LNCAP (cell line): ENCODE measurements around the gene SMYD3.

Experiments used
- TF ChIP-seq, protein P1 (sequence below): fragments of 450-650 bp; IDR thresholded peaks from 2 replicates; pipeline ENCODE4 v1.5.1; 2017; ENCODE audit warnings: mild to moderate bottlenecking

Gene SMYD3

DNA sequence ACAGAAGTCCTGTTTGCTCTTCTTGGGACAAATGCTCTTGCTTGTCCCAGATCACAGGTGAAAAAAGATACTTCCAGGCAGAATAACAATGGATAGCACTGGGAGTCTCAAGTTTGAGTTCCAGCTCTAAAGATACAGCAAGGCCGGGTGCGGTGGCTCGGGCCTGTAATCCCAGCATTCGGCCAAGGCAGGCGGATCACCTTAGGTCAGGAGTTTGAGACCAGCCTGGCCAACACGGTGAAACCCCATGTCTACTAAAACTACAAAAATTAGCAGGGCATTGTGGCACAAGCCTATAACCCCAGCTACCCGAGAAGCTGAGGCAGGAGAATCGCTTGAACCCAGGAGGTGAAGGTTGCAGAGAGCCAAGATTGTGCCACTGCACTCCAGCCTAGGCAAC lies 337.6 kb downstream of the SMYD3 start:
- TF ChIP-seq, protein P1, sequence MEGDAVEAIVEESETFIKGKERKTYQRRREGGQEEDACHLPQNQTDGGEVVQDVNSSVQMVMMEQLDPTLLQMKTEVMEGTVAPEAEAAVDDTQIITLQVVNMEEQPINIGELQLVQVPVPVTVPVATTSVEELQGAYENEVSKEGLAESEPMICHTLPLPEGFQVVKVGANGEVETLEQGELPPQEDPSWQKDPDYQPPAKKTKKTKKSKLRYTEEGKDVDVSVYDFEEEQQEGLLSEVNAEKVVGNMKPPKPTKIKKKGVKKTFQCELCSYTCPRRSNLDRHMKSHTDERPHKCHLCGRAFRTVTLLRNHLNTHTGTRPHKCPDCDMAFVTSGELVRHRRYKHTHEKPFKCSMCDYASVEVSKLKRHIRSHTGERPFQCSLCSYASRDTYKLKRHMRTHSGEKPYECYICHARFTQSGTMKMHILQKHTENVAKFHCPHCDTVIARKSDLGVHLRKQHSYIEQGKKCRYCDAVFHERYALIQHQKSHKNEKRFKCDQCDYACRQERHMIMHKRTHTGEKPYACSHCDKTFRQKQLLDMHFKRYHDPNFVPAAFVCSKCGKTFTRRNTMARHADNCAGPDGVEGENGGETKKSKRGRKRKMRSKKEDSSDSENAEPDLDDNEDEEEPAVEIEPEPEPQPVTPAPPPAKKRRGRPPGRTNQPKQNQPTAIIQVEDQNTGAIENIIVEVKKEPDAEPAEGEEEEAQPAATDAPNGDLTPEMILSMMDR: no peak

- TF ChIP-seq, protein P1: no peak
These were observed 338.1 kb downstream of the SMYD3 start for GRCh38 chr1:246169019-246169418.

- TF ChIP-seq, protein P1: no peak
These were observed 340.2 kb downstream of the SMYD3 start for GRCh38 chr1:246166841-246167240.

GRCh38 chr1:246165826-246166709 lies 341.0 kb downstream of the SMYD3 start:
- TF ChIP-seq, protein P1: no peak

DNA sequence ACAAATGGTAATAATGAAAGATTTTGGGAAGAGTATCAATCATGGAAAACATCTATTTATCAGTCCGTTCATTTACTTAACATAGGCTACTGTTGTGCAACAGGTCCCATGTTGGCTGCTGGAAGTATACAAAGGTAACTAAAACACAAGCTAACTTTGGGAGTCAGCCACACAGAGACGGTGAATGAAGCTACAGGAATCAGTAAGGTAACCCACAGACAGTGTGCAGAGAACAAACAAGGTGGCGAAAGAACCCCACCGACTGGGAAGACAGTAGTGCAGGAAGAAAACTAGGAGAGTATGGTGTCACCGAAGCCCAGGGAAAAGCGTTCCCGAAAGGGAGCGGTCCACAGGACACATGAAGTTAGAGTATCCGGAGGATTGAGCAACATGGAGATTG lies 342.3 kb downstream of the SMYD3 start:
- TF ChIP-seq, protein P1: no peak

DNA sequence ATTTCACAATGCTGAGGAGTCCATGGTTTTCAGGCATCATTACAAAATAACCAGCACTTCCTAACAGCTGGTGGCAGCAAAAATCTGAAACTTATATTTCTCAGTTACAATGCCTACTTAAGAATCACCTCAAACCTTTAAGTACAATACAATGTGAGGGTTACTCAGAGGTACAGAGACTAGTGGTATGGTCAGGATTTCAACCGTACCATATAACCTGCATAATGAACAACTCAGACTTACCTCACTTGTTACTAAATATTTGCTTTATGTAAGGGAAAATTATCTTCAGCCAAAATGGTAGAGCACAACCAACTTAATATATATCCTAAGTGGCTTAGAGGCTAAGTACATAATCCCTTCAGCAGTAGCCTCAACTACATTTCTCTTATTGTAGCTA lies 344.5 kb downstream of the SMYD3 start:
- TF ChIP-seq, protein P1: no peak

DNA sequence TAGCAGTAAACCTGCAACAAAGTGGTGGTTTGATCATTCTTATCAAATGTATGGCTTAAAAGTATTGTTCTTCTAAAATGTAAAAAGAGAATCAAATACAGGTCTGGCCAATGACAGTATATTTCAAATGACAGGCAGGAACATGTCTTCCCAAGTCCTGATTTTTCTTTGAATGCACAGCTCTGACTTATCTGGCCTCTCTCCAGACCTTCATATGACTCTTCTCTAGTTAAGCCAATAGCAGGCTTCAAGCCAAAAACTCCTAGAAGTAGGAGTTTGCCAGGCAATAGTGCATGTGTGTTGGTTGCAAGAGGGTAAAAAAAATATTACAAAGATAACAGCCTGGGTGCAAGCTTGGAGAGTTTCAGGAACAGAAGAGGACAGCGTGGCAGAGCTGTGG lies 345.5 kb downstream of the SMYD3 start:
- TF ChIP-seq, protein P1: no peak
